SK-N-SH treated with all-trans-retinoic acid at 6 μM for 48 hours (cell line): Measurements from ENCODE around the gene ARHGEF4.

Source experiments
- ATAC-seq: fragments of 200-7000 bp; cut with Tn5 transposase; 3 replicates; pipeline ENCODE4 v1.9.1; 2020; ENCODE audit warnings: mild to moderate bottlenecking, moderate library complexity
- ARNTL ChIP-seq: fragments of 450-650 bp; formaldehyde crosslinking; IDR thresholded peaks from 2 replicates; pipeline ENCODE4 v1.5.0; 2020; ENCODE audit warnings: low read depth, mild to moderate bottlenecking, moderate library complexity, borderline replicate concordance
- BACH2 ChIP-seq: fragments of 250-450 bp; sonication (Bioruptor Pico); IDR thresholded peaks from 2 replicates; pipeline ENCODE4 v1.9.0; 2021; ENCODE audit warnings: mild to moderate bottlenecking, borderline replicate concordance
- CREB5 ChIP-seq: fragments of 250-450 bp; sonication (Bioruptor Pico); IDR thresholded peaks from 2 replicates; pipeline ENCODE4 v1.5.1; 2020; ENCODE audit warnings: low read depth, mild to moderate bottlenecking, moderate library complexity
- CSDC2 ChIP-seq: fragments of 250-450 bp; sonication (Bioruptor Pico); IDR thresholded peaks from 2 replicates; pipeline ENCODE4 v1.5.0; 2020; ENCODE audit warnings: mild to moderate bottlenecking, moderate library complexity
- CSRNP3 ChIP-seq: fragments of 250-450 bp; sonication (Bioruptor Pico); IDR thresholded peaks from 2 replicates; pipeline ENCODE4 v1.5.1; 2021; ENCODE audit warnings: mild to moderate bottlenecking, moderate library complexity
- ESRRG ChIP-seq: fragments of 250-450 bp; sonication (Bioruptor Pico); IDR thresholded peaks from 2 replicates; pipeline ENCODE4 v1.6.1; 2021; ENCODE audit warnings: mild to moderate bottlenecking
- GLIS3 ChIP-seq: fragments of 250-450 bp; sonication (Bioruptor Pico); IDR thresholded peaks from 2 replicates; pipeline ENCODE4 v1.5.0; 2020; ENCODE audit warnings: mild to moderate bottlenecking, moderate library complexity
- ISL1 ChIP-seq: fragments of 250-450 bp; sonication (Bioruptor Pico); IDR thresholded peaks from 2 replicates; pipeline ENCODE4 v2.1.2; 2022; ENCODE audit warnings: mild to moderate bottlenecking, moderate library complexity
- OSR1 ChIP-seq: fragments of 250-450 bp; sonication (Bioruptor Pico); IDR thresholded peaks from 2 replicates; pipeline ENCODE4 v1.8.0; 2022; ENCODE audit warnings: moderate library complexity, mild to moderate bottlenecking, inconsistent platforms
- PATZ1 ChIP-seq: fragments of 250-450 bp; sonication (Bioruptor Pico); IDR thresholded peaks from 2 replicates; pipeline ENCODE4 v1.8.0; 2020; ENCODE audit warnings: mild to moderate bottlenecking, moderate library complexity, borderline replicate concordance
- POU6F1 ChIP-seq: fragments of 250-450 bp; sonication (Bioruptor Pico); IDR thresholded peaks from 2 replicates; pipeline ENCODE4 v1.8.0; 2021; ENCODE audit warnings: low read depth, mild to moderate bottlenecking, moderate library complexity, borderline replicate concordance
- PPARA ChIP-seq: fragments of 250-450 bp; sonication (Bioruptor Pico); IDR thresholded peaks from 2 replicates; pipeline ENCODE4 v1.5.0; 2020; ENCODE audit warnings: mild to moderate bottlenecking, borderline replicate concordance
- RARB ChIP-seq: fragments of 250-450 bp; sonication (Bioruptor Pico); IDR thresholded peaks from 2 replicates; pipeline ENCODE4 v1.8.0; 2021; ENCODE audit warnings: mild to moderate bottlenecking, moderate library complexity
- SNAI2 ChIP-seq: fragments of 250-450 bp; sonication (Bioruptor Pico); IDR thresholded peaks from 2 replicates; pipeline ENCODE4 v1.5.0; 2020; ENCODE audit warnings: mild to moderate bottlenecking, moderate library complexity
- TCF4 ChIP-seq: fragments of 250-450 bp; sonication (Bioruptor Pico); IDR thresholded peaks from 2 replicates; pipeline ENCODE4 v1.8.0; 2021; ENCODE audit warnings: mild to moderate bottlenecking, moderate library complexity, borderline replicate concordance
- TSHZ2 ChIP-seq: fragments of 250-450 bp; sonication (Bioruptor Pico); IDR thresholded peaks from 2 replicates; pipeline ENCODE4 v1.5.0; 2020; ENCODE audit warnings: mild to moderate bottlenecking, moderate library complexity
- ZC3H10 ChIP-seq: fragments of 250-450 bp; sonication (Bioruptor Pico); IDR thresholded peaks from 2 replicates; pipeline ENCODE4 v1.5.1; 2021; ENCODE audit warnings: mild to moderate bottlenecking, moderate library complexity
- ZFP3 ChIP-seq: fragments of 250-450 bp; sonication (Bioruptor Pico); IDR thresholded peaks from 2 replicates; pipeline ENCODE4 v1.5.0; 2020; ENCODE audit warnings: mild to moderate bottlenecking, moderate library complexity
- ZFP30 ChIP-seq: fragments of 450-650 bp; formaldehyde crosslinking; IDR thresholded peaks from 2 replicates; pipeline ENCODE4 v1.5.0; 2022; ENCODE audit warnings: mild to moderate bottlenecking, moderate library complexity
- ZNF565 ChIP-seq: fragments of 450-650 bp; formaldehyde crosslinking; conservative IDR thresholded peaks from 2 replicates; pipeline ENCODE4 v1.5.0; 2020; ENCODE audit warnings: low read depth, mild to moderate bottlenecking, moderate library complexity
- ZNF70 ChIP-seq: fragments of 450-650 bp; formaldehyde crosslinking; IDR thresholded peaks from 2 replicates; pipeline ENCODE4 v1.5.0; 2020; ENCODE audit warnings: mild to moderate bottlenecking, moderate library complexity
- ZNF8 ChIP-seq: fragments of 450-650 bp; formaldehyde crosslinking; IDR thresholded peaks from 2 replicates; pipeline ENCODE4 v1.5.0; 2020; ENCODE audit warnings: mild to moderate bottlenecking, moderate library complexity

Gene ARHGEF4

GRCh38 chr2:130908832-130909231, 72.1 kb downstream of the ARHGEF4 start:
- no peak for ATAC-seq
- TF ChIP-seq SNAI2 = no peak
- TF ChIP-seq ZNF70 = no peak
- no peak for TF ChIP-seq ZNF8 (CRISPR knock-in tag)
- no peak for TF ChIP-seq ARNTL (CRISPR knock-in tag)
- no peak for TF ChIP-seq ZFP30
- no peak for TF ChIP-seq TSHZ2 (CRISPR knock-in tag)
- no peak for TF ChIP-seq RARB (CRISPR knock-in tag)
- TF ChIP-seq ZFP3 (CRISPR knock-in tag) = no peak

- ATAC-seq = no peak
These were observed 74.2 kb downstream of the ARHGEF4 start for GRCh38 chr2:130910931-130911330.

GRCh38 chr2:130911482-130911881, 74.8 kb downstream of the ARHGEF4 start:
- TF ChIP-seq CREB5 (no peak), GLIS3 (CRISPR knock-in tag) (no peak), ISL1 (CRISPR knock-in tag) (no peak), TCF4 (CRISPR knock-in tag) (no peak), CSDC2 (CRISPR knock-in tag) (no peak), ESRRG (no peak), ZC3H10 (CRISPR knock-in tag) (no peak), ZNF565 (CRISPR knock-in tag) (no peak), PATZ1 (no peak), ZFP30 (no peak), ZNF8 (CRISPR knock-in tag) (no peak), ZFP3 (CRISPR knock-in tag) (no peak), ARNTL (CRISPR knock-in tag) (no peak)
- ATAC-seq = no peak

More at GRCh38 chr2:130910931-130911330, 74.2 kb downstream of the ARHGEF4 start:
- no peak for TF ChIP-seq ZNF8 (CRISPR knock-in tag)
- TF ChIP-seq ESRRG = no peak
- TF ChIP-seq ARNTL (CRISPR knock-in tag) = no peak
- no peak for TF ChIP-seq OSR1 (CRISPR knock-in tag)
- no peak for TF ChIP-seq POU6F1 (CRISPR knock-in tag)
- no peak for TF ChIP-seq CSRNP3 (CRISPR knock-in tag)
- no peak for TF ChIP-seq BACH2 (CRISPR knock-in tag)
- no peak for TF ChIP-seq CREB5
- TF ChIP-seq PPARA (CRISPR knock-in tag) = no peak
- TF ChIP-seq SNAI2 = no peak
- TF ChIP-seq, all 23 proteins: peak for 0
